Mammary epithelial cell (primary cell): Measurements from ENCODE around the gene ATG13.

Source experiments
- CTCF ChIP-seq, 2 donors: IDR thresholded peaks in 1 of 2; conservative IDR thresholded peaks in 1 of 2; 2 replicates each; pipeline ENCODE4 v1.5.1; 2011 to 2012; ENCODE audit warnings: inconsistent platforms in 2 of 2, low read length in 2 of 2, mild to moderate bottlenecking in 2 of 2, control low read depth in 1 of 2, low read depth in 1 of 2; ENCODE audit not compliant: insufficient read depth in 1 of 2; ENCODE audit errors: extremely low read depth in 1 of 2
- EZH2 ChIP-seq: IDR thresholded peaks from 2 replicates; pipeline ENCODE4 v1.6.1; 2012; ENCODE audit warnings: low read length, inconsistent platforms, borderline replicate concordance

GRCh38 chr11:46665356-46665755 lies 48.0 kb downstream of the ATG13 start:
- TF ChIP-seq CTCF (conservative IDR thresholded peaks at IDR 0.05 in 1 of 2, IDR thresholded peaks at IDR 0.05 in 1 of 2; ENCODE audit: extremely low read depth in 1 of 2, insufficient read depth in 1 of 2, low read depth in 1 of 2, low read length in 2 of 2), result no peak
- TF ChIP-seq EZH2, result no peak
